K562 (cell line): ENCODE results near the gene GSTO2. TPM values are rescaled to one million over a fixed set of nuclear protein-coding genes. Genes with fewer than 3 reads are reported as not detected.

Experiments used
- ARNT ChIP-seq, 2 experiments: fragments of 450-650 bp; IDR thresholded peaks; 2 replicates each; pipeline ENCODE4 v1.6.1; 2016; ENCODE audit warnings: mild to moderate bottlenecking in 1 of 2
- KLF1 ChIP-seq: fragments of 450-650 bp; IDR thresholded peaks from 2 replicates; pipeline ENCODE4 v1.6.1; 2016; ENCODE audit warnings: missing genetic modification characterization, missing compliant biosample characterization
- PHB ChIP-seq: fragments of 250-450 bp; sonication (Bioruptor Pico); IDR thresholded peaks from 2 replicates; pipeline ENCODE4 v1.5.0; 2021
- RERE ChIP-seq: sonication (generic); formaldehyde crosslinking; IDR thresholded peaks from 2 replicates; pipeline ENCODE4 v1.8.0; 2023; ENCODE audit warnings: missing genetic modification reagents, mild to moderate bottlenecking, borderline replicate concordance
- TCFL5 ChIP-seq: fragments of 250-450 bp; sonication (Bioruptor Pico); conservative IDR thresholded peaks from 2 replicates; pipeline ENCODE4 v1.6.1; 2021; ENCODE audit warnings: mild to moderate bottlenecking, moderate library complexity, matching md5 sums
- TRIM24 ChIP-seq, 2 experiments: fragments of 450-650 bp; IDR thresholded peaks; 2 replicates each; pipeline ENCODE4 v1.6.1; 2016
- polyA plus RNA-seq, 8 experiments: library from polyadenylated mRNA; depleted of rRNA in 4 of 8; stranded (reverse) in 5 of 8; unstranded in 3 of 8; fragments of >200 nt; fragmentation: Nextera tagmentation in 2 of 8; fragmentation: Illumina TruSeq in 1 of 8; extraction: Ambion mirVana in 2 of 8; extraction: Trizol in 1 of 8; gene quantifications; 2 replicates each; pipeline versions ENCODE4 v1.2.1 to v1.2.3, GENCODE V29; 2011 to 2014; ENCODE audit warnings: inconsistent platforms in 1 of 8, missing spikeins in 1 of 8
- total RNA-seq, 7 experiments: library from RNA; depleted of rRNA in 6 of 7; stranded (reverse); fragments of >200 nt in 6 of 7; fragmentation: Illumina TruSeq in 2 of 7; extraction: Trizol in 2 of 7; gene quantifications; 2 replicates each; pipeline versions ENCODE4 v1.2.1 to v1.2.3, GENCODE V29; 2011 to 2021; ENCODE audit warnings: low replicate concordance in 1 of 7
- TF ChIP-seq, protein P1 (sequence below): sonication (generic); formaldehyde crosslinking; IDR thresholded peaks from 2 replicates; pipeline ENCODE4 v1.8.1; 2022; ENCODE audit warnings: missing genetic modification reagents
- TF ChIP-seq, protein P2 (sequence below): sonication (generic); formaldehyde crosslinking; IDR thresholded peaks from 2 replicates; pipeline ENCODE4 v1.8.1; 2023; ENCODE audit warnings: missing genetic modification reagents, mild to moderate bottlenecking, borderline replicate concordance

GSTO2 gene
- total and polyA plus RNA-seq, 9 of the 15 experiments (the other 6 are each of a cell fraction or from before 2014, with no cell fraction given) = 0.18 to 1.8 (median 0.90) TPM

DNA sequence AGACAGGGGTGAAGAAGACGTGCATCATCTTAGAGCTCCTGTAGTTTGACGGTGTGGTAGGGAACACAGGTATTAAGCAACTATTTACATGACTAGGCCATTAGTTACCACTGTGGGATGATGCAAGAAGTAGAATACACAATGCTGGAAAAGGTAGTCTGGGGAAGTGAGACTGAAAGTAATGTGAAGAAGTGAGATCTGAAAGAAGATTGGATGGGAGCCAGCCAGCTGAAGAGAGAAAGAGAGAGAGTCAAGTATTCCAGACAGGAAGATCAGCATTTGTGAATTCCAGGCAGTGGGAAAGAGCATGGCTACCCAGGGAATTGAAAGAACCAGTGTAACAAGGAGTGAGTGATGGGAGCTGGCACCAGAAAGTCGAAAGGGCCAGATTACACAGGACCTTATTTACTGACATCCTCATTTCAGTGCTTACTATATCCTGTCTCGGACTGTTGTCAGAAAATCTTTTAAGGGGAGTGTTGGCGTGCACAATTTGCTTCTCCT lies 80.7 kb downstream of the GSTO2 start (continued):
- TF ChIP-seq RERE (CRISPR knock-in tag) (no peak), KLF1 (tag) (no peak), ARNT (IDR thresholded peaks at IDR 0.05) (no peak), PHB (no peak), TRIM24 (IDR thresholded peaks at IDR 0.05) (peak; percentile 52 to 68; a peak in 3 of 4 replicates), TCFL5 (CRISPR knock-in tag) (no peak)
- TF ChIP-seq, protein P1, sequence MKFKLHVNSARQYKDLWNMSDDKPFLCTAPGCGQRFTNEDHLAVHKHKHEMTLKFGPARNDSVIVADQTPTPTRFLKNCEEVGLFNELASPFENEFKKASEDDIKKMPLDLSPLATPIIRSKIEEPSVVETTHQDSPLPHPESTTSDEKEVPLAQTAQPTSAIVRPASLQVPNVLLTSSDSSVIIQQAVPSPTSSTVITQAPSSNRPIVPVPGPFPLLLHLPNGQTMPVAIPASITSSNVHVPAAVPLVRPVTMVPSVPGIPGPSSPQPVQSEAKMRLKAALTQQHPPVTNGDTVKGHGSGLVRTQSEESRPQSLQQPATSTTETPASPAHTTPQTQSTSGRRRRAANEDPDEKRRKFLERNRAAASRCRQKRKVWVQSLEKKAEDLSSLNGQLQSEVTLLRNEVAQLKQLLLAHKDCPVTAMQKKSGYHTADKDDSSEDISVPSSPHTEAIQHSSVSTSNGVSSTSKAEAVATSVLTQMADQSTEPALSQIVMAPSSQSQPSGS = no peak
- TF ChIP-seq, protein P2, sequence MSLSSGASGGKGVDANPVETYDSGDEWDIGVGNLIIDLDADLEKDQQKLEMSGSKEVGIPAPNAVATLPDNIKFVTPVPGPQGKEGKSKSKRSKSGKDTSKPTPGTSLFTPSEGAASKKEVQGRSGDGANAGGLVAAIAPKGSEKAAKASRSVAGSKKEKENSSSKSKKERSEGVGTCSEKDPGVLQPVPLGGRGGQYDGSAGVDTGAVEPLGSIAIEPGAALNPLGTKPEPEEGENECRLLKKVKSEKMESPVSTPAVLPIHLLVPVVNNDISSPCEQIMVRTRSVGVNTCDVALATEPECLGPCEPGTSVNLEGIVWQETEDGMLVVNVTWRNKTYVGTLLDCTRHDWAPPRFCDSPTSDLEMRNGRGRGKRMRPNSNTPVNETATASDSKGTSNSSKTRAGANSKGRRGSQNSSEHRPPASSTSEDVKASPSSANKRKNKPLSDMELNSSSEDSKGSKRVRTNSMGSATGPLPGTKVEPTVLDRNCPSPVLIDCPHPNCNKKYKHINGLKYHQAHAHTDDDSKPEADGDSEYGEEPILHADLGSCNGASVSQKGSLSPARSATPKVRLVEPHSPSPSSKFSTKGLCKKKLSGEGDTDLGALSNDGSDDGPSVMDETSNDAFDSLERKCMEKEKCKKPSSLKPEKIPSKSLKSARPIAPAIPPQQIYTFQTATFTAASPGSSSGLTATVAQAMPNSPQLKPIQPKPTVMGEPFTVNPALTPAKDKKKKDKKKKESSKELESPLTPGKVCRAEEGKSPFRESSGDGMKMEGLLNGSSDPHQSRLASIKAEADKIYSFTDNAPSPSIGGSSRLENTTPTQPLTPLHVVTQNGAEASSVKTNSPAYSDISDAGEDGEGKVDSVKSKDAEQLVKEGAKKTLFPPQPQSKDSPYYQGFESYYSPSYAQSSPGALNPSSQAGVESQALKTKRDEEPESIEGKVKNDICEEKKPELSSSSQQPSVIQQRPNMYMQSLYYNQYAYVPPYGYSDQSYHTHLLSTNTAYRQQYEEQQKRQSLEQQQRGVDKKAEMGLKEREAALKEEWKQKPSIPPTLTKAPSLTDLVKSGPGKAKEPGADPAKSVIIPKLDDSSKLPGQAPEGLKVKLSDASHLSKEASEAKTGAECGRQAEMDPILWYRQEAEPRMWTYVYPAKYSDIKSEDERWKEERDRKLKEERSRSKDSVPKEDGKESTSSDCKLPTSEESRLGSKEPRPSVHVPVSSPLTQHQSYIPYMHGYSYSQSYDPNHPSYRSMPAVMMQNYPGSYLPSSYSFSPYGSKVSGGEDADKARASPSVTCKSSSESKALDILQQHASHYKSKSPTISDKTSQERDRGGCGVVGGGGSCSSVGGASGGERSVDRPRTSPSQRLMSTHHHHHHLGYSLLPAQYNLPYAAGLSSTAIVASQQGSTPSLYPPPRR = no peak
